ENCODE data around the gene TMTC3.

DNA sequence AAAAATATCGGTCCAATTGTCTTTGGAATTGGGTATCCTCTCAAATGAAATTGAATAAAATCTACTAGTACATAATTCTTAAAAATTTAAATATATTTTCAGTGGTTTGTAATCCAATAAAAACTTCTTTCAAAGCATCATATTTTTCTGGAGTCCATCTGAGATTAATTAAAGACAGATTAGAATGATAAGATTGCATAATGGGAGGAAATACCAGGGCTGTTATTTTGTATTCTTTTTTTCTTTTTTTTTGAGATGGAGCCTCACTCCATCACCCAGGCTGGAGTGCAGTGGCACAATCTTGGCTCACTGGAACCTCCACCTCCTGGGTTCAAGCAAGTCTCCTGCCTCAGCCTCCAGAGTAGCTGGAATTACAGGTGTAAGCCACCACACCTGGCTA lies 103.8 kb downstream of the TMTC3 start:
- TF ChIP-seq, protein P1, sequence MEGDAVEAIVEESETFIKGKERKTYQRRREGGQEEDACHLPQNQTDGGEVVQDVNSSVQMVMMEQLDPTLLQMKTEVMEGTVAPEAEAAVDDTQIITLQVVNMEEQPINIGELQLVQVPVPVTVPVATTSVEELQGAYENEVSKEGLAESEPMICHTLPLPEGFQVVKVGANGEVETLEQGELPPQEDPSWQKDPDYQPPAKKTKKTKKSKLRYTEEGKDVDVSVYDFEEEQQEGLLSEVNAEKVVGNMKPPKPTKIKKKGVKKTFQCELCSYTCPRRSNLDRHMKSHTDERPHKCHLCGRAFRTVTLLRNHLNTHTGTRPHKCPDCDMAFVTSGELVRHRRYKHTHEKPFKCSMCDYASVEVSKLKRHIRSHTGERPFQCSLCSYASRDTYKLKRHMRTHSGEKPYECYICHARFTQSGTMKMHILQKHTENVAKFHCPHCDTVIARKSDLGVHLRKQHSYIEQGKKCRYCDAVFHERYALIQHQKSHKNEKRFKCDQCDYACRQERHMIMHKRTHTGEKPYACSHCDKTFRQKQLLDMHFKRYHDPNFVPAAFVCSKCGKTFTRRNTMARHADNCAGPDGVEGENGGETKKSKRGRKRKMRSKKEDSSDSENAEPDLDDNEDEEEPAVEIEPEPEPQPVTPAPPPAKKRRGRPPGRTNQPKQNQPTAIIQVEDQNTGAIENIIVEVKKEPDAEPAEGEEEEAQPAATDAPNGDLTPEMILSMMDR (IDR thresholded peaks at IDR 0.05; ENCODE audit: insufficient read depth, low read length): no peak
- TF ChIP-seq POLR2AphosphoS5 (IDR thresholded peaks at IDR 0.05; ENCODE audit: low read depth) (no peak), GABPA (IDR thresholded peaks at IDR 0.05; ENCODE audit: low read depth) (no peak), REST (IDR thresholded peaks at IDR 0.05; ENCODE audit: insufficient replicate concordance, low read depth) (no peak)

Measured in HL-60 (cell line).